Calu3 (cell line): Measurements from ENCODE around the gene ARMH2. TPM values are rescaled to one million over a fixed set of nuclear protein-coding genes. Genes with fewer than 3 reads are reported as not detected.

ENCODE experiments used
- BruUV-seq: library from RNA; stranded (reverse); fragments of 400-500 nt; replicated peaks from 2 replicates; lab custom pipeline; 2021; lab: Mats Ljungman, UMichigan
- CTCF ChIA-PET: fragments of 300-600 bp; sonication (Branson Sonifier 250); formaldehyde crosslinking; loops from one replicate; lab custom pipeline; 2022; ENCODE audit warnings: antibody characterized with exemption; lab: Charles Lee
- DNase-seq: peaks from one replicate; pipeline ENCODE4 v3.0.0; 2022
- H3K27ac Mint-ChIP-seq: one replicate; pipeline ENCODE4 v1.8.0; 2022; ENCODE audit warnings: mixed read lengths; ENCODE audit not compliant: unreplicated experiment
- H3K27me3 Mint-ChIP-seq: one replicate; pipeline ENCODE4 v1.8.0; 2022; ENCODE audit warnings: mixed read lengths; ENCODE audit not compliant: unreplicated experiment
- H3K36me3 Mint-ChIP-seq: one replicate; pipeline ENCODE4 v1.8.0; 2022; ENCODE audit warnings: mild to moderate bottlenecking, moderate library complexity, mixed read lengths; ENCODE audit not compliant: insufficient read depth, unreplicated experiment
- H3K4me1 Mint-ChIP-seq: one replicate; pipeline ENCODE4 v1.8.0; 2022; ENCODE audit warnings: mild to moderate bottlenecking, low read depth, mixed read lengths; ENCODE audit not compliant: unreplicated experiment
- H3K4me3 Mint-ChIP-seq: one replicate; pipeline ENCODE4 v1.8.0; 2022; ENCODE audit warnings: mild to moderate bottlenecking, low read depth, moderate library complexity, mixed read lengths; ENCODE audit not compliant: unreplicated experiment
- H3K9me3 Mint-ChIP-seq: one replicate; pipeline ENCODE4 v1.8.0; 2022; ENCODE audit warnings: low read depth, mixed read lengths; ENCODE audit not compliant: unreplicated experiment
- CTCF ChIP-seq: fragments of 200-600 bp; IDR thresholded peaks from one replicate; pipeline ENCODE4 v1.8.0; 2022; ENCODE audit warnings: antibody characterized with exemption; ENCODE audit not compliant: unreplicated experiment
- intact Hi-C: fragments of 100-400 bp; cut with micrococcal nuclease; formaldehyde crosslinking; loops from one replicate; pipeline ENCODE4 v1.10.0; 2022; ENCODE audit not compliant: unreplicated experiment
- total RNA-seq: library from RNA; stranded (reverse); gene quantifications from 2 replicates; pipeline ENCODE4 v1.2.3, GENCODE V29; 2022

The ARMH2 gene
- total RNA-seq, 1 experiment from 2014 or later = not detected

GRCh38 chr6:24844903-24845302 is 46.2 kb upstream of the ARMH2 start:
- no peak overlapping the region for H3K4me3 Mint-ChIP-seq
- intact Hi-C loops = no loop called here
- H3K9me3 Mint-ChIP-seq = no peaks in the 10 kb centered on the region
- BruUV-seq = no TSS peak
- CTCF ChIA-PET = interaction anchor here (1.0 kb wide), 1 partner anchor 176 kb away, joined by 3 read pairs; no protein-coding TSS in a partner anchor
- no peak for TF ChIP-seq CTCF
- H3K27ac Mint-ChIP-seq = no peak overlapping the region
- peaks cover 32% of the 10 kb centered on the region for H3K27me3 Mint-ChIP-seq
- H3K36me3 Mint-ChIP-seq = no peaks in the 10 kb centered on the region
- H3K4me1 Mint-ChIP-seq = no peaks in the 10 kb centered on the region
- no peak for DNase-seq

GRCh38 chr6:24844061-24844460 is 45.3 kb upstream of the ARMH2 start:
- H3K27me3 Mint-ChIP-seq = peaks cover 33% of the 10 kb centered on the region
- no TSS peak for BruUV-seq
- no peak for DNase-seq
- H3K36me3 Mint-ChIP-seq = no peaks in the 10 kb centered on the region
- no peaks in the 10 kb centered on the region for H3K4me1 Mint-ChIP-seq
- no peak overlapping the region for H3K4me3 Mint-ChIP-seq
- H3K27ac Mint-ChIP-seq = no peak overlapping the region
- TF ChIP-seq CTCF = no peak
- H3K9me3 Mint-ChIP-seq = no peaks in the 10 kb centered on the region
- CTCF ChIA-PET = no interaction called here
- intact Hi-C loops = no loop called here

GRCh38 chr6:24840187-24840586 is 41.5 kb upstream of the ARMH2 start:
- BruUV-seq = no TSS peak

GRCh38 chr6:24838994-24839393 is 40.3 kb upstream of the ARMH2 start:
- no peak for DNase-seq
- no peaks in the 10 kb centered on the region for H3K4me1 Mint-ChIP-seq
- intact Hi-C loops = no loop called here
- no peaks in the 10 kb centered on the region for H3K36me3 Mint-ChIP-seq
- BruUV-seq = no TSS peak
- H3K4me3 Mint-ChIP-seq = no peak overlapping the region
- no peak overlapping the region for H3K27ac Mint-ChIP-seq
- CTCF ChIA-PET = interaction anchor here (0.7 kb wide), 3 partner anchors 62 to 1046 kb away, joined by 3 to 5 read pairs (median 4); no protein-coding TSS in a partner anchor
- H3K27me3 Mint-ChIP-seq = peaks cover 33% of the 10 kb centered on the region
- no peak for TF ChIP-seq CTCF
- peaks cover 4% of the 10 kb centered on the region for H3K9me3 Mint-ChIP-seq

More at GRCh38 chr6:24840187-24840586, 41.5 kb upstream of the ARMH2 start:
- CTCF ChIA-PET = no interaction called here
- DNase-seq = no peak
- Mint-ChIP-seq H3K27me3 (peaks cover 33% of the 10 kb centered on the region), H3K9me3 (no peaks in the 10 kb centered on the region), H3K27ac (no peak overlapping the region), H3K4me3 (no peak overlapping the region), H3K4me1 (no peaks in the 10 kb centered on the region), H3K36me3 (no peaks in the 10 kb centered on the region)
- TF ChIP-seq CTCF = no peak
- intact Hi-C loops = no loop called here
